Measurements from ENCODE around the gene ODF4.
"Not testable (repeated sequence)": the region's sequence is repeated elsewhere in the genome, so short reads cannot be mapped to it uniquely, and the experiment has no call there.

Gene ODF4

GRCh38 chr17:8393470-8394231 is 54.0 kb downstream of the ODF4 start:
- no peak overlapping the region for H3K27ac ChIP-seq
- no peak for TF ChIP-seq CTCF (IDR thresholded peaks at IDR 0.05)
- TF ChIP-seq ZFX (IDR thresholded peaks at IDR 0.05; ENCODE audit: borderline replicate concordance), result no peak

DNA sequence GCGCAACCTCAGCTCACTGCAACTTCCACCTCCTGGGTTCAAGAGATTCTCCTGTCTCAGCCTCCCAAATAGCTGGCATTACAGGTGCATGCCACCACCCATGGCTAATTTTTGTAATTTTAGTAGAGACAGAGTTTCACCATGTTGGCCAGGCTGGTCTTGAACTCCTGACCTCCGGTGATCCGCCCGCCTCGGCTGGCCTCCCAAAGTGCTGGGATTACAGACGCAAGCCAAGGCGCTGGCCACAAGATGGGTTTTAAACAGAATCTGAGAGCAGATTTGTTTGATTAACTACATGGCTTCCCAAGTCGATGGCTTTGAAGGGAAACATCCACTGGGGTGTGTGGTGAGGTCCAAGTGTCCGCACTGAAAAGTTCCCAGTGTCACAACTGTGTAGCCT is 54.9 kb downstream of the ODF4 start:
- not testable (repeated sequence) for H3K27ac ChIP-seq

All from 22Rv1 (cell line).